NCI-H69 (cell line): ENCODE measurements around the gene JPT1.
"Not testable (repeated sequence)": the region's sequence is repeated elsewhere in the genome, so short reads cannot be mapped to it uniquely, and the experiment has no call there.

ENCODE experiments used
- DNase-seq: peaks from one replicate; lab custom pipeline; 2025; lab: John Stamatoyannopoulos, UW

The JPT1 gene, protein sequence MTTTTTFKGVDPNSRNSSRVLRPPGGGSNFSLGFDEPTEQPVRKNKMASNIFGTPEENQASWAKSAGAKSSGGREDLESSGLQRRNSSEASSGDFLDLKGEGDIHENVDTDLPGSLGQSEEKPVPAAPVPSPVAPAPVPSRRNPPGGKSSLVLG

GRCh38 chr17:75154195-75155106 is at the start of gene JPT1:
Gene JPT1 (minus strand): TSS chr17:75154512. CDS start chr17:75154397, 115 bp downstream.
- peak; percentile 100 for DNase-seq

GRCh38 chr17:75199886-75200618 is 45.7 kb upstream of the JPT1 start:
- no peak for DNase-seq

DNA sequence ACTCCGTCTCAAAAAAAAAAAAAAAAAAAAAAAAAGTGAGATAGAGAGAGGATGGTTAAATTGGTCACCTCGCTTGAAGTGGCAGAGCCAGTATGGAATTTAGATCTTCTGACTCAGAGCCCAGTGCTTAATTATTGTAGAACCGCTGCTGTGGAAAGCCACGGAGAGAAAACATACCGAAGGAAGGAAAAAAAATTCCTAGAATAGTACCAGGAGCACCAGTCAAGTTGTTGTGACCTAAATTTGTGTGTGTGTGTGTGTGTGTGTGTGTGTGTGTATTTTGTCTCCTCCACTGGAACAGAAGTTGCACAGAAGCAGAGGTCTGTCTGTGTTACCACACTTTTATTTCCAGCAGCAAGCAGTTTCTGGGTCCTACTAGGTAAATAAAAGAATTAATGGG is 40.6 kb upstream of the JPT1 start:
- DNase-seq = no peak

- DNase-seq = no peak
Measured at GRCh38 chr17:75191584-75191983, 37.3 kb upstream of the JPT1 start.

GRCh38 chr17:75188614-75189013 is 34.3 kb upstream of the JPT1 start:
- no peak for DNase-seq

DNA sequence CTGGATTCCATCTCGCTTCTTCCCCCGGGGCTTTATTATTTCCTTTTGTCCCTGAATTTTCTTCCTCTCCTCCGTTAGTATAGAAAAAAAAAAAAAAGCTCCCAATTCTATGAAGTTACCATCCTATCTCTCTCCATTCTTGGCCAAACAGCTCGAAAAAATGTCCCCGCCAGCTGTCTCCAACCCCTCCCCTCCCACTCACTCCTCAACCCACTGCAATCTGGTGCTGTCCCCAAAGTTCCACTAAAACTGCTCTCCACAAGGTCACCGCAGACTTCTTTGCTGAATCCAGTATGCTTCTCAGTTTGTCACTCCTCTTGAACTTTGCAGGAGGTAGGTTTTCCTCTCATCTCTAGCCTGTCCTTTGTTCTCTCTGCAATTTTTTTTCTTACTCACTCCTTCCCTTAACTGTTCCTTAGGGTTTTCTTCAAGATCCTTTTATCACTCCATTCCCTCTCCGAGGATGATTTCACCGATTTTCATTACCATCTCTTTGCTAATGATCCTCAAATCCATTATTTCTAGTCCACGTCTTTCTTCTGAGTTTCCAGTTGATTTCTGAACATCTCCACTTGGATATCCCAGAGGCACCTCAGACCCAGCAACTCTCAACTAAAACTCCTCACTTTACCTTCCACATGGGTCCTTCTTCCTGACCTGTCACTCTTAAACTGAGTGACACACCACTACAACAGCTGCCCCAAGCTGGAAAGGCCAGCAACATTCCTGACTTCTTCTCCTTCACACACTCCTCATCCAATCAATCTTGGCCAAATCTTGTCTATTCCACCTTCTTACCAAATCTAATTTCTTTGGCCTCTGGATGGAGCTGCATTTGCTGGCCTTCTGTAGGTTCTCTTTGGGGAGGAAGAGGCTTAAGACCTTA is 29.9 kb upstream of the JPT1 start:
- DNase-seq = no peak

DNA sequence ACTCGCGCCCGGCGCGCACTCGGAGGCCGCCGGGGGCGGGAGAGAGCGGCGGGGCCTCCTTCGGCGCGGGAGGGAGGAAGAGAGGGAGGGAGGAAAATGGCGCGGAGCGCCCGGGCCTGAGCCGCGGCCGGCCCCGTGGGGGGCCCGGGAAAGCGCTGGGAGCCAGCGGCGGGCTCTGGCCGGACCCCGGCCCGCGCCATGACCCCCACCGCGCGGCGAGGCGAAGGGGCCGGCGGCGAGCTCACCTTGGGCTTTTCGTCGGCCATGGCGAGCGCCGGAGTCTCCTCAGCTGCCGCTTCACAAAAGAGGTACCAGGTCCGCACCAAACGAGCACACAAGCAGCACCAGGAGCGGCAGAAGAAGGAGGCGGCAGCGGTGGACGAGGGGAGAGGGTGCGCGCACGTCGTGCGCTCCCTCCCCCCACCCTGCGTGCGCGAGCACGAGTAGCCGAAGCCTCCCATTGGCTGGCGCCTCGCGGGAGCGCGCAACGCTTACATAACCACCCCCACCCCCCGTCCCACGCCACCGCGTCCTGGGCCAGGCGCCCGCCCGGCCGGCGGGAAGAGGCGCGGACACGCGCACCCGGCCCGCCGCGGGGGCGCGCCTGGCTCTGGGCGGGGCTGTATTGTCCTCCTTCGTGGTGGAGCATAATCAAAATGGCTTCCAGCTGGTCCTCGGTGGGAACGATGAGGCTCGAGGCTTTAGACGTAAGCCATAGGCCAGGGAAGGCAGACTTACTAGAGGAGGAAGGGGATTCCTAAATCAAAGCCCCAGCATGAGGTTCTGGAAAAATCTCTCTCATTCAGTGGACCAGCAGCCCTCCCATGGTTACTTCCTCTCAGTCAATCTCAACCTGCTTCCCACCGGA is 28.5 kb upstream of the JPT1 start, which contains the start of gene SUMO2:
SUMO2 (minus strand) TSS at position 391 of the 868 bp plus-strand sequence; CDS start at position 266, 125 bp downstream.
- peak; percentile 99 for DNase-seq

DNA sequence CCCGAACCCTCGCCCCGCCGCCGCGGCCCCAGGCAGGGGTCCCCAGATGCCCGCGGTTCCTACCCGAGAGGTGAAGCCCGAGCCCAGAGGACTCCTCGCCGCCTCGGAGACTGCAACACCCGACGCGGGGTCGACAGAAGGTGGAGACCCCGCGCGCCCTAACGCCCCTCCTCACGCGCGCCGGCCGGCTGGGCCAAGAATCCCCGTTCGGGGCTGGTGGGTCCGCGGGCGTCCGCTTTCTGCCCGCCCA is 27.9 kb upstream of the JPT1 start:
- no peak for DNase-seq

DNA sequence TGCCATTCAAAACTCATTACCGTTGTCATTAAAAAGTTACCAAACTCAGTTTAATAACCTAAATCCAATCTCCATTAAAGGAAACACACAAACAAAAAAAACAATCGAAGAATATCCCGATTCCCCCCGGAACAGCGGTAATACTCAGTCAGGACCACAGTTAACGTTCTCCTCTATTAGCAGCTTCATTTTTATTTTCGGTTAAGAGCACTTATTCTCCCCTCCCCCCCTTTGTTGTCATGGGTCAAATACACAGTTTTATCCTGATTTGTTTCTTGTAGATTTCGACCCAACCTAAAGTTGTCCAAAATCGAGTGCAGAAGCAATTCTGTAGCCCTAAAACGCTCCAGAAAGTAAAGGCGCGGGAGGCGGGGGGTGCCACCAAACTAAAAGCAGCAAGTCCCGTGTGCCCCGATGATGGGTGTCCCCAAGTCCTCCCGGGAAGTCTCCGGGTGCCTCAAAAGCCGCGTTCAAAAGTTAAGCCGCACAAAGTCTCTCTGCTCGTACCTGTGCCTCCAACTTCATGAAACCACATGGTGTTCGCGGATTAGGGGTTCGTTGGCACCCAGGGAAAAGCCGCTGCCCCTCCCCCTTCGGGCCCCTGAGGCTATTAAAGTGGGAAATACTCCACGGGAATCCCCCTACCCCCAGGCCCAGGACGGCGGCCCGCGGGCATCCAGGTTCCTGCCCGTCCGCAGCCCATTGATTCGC is 27.5 kb upstream of the JPT1 start:
- peak; percentile 63 for DNase-seq

GRCh38 chr17:75181110-75181509 is 26.8 kb upstream of the JPT1 start:
- DNase-seq = no peak

DNA sequence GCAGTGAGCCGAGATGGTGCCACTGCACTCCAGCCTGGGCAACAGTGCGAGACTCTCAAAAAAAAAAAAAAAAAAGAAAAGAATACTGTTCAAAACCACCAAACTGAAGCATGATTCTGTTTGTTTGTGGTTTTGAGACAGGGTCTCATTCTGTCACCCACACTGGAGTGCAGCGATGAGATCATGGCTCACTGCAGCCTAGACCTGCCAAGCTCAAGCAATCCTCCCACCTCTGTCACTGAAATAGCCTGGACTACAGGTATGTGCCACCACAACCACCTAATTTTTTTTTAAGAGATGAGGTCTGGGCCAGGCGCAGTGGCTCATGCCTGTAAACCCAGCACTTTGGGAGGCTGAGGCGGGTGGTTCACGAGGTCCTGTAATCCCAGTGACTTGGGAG is 24.1 kb upstream of the JPT1 start:
- no peak for DNase-seq

GRCh38 chr17:75176625-75177024 is 22.3 kb upstream of the JPT1 start:
- DNase-seq = no peak

DNA sequence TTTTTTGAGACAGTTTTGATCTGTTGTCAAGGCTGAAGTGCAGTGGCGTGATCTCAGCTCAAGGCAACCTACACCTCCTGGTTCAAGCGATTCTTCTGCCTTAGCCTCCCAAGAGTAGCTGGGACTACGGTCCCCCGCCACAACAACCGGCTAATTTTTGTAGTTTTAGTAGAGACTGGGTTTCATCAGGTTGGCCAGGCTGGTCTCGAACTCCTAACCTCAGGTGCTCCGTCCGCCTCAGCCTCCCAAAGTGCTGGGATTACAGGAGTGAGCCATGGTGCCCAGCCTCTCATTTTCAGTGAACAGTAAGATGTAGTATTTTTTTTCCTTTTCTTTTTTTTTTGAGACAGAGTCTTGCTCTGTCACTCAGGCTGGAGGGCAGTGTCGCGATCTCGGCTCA is 20.7 kb upstream of the JPT1 start:
- DNase-seq = no peak

- DNase-seq = no peak
Measured at GRCh38 chr17:75173526-75173925, 19.2 kb upstream of the JPT1 start.

GRCh38 chr17:75168998-75169397 is 14.7 kb upstream of the JPT1 start:
- no peak for DNase-seq

DNA sequence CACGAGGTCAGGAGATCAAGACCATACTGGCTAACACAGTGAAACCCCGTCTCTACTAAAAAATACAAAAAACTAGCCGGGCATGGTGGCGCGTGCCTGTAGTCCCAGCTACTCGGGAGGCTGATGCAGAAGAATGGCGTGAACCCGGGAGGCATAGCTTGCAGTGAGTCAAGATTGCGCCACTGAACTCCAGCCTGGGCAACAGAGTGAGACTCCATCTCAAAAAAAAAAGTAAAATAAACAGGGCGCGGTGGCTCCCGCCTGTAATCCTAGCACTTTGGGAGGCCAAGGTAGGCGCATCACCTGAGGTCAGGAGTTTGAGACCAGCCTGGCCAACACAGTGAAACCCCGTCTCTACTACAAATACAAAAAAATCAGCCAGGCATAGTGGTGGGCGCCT is 10.3 kb upstream of the JPT1 start:
- not testable (repeated sequence) for DNase-seq

GRCh38 chr17:75163074-75163473 is 8.8 kb upstream of the JPT1 start:
- DNase-seq = no peak

DNA sequence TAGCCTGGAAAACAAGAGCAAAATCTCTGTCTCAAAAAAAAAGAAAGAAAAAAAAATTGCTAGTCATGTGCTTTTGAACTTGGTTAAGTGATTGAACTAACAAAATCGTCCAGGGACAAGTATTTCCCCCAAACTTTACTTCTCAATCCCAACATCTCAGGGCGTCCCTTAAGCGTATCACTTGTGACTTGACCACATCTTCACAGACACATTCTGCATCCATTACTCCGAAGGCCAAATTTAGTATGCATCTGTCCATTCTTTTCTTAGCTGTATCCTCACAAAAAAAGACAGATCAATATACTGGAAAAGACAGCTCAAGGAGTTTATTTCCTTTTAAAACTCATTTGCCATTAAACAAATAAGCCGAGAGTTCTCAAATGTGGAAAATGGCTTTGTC is 5.9 kb upstream of the JPT1 start:
- no peak for DNase-seq

DNA sequence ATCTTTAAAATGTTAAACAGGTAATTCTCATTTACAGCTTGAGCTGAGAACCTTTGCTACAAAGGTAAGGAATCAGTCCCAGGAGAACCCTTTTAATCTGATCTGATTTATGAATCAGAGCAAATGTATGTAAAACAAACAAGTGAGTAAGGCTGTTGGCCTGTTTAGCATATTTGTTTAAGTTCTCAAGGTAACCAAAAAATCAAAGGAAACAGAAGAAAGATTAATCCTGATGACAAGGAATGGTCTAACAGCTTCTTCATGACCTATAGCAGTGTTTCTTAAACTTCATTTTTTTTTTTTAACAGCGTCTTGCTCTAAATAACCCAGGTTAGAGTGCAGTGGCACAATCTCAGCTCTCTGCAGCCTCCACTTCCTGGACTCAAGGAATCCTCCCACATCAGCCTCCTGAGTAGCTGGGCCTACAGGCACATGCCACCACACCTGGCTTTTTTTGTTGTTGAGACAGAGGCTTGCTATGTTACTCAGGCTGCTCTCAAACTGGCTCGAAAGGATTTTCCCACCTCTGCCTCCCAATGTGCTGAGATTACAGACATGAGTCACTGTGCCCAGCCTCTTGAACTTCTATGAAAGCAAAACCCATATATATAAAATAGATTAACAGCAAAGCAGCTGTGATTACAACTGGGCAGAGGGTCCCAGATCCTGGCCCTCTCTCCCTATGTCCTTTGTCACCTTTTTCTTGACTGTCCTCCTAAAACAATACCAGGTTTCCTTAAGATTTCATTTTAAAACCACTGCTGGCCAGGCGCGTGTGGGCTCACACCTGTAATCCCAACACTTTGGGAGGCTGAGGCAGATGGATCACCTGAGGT is 5.1 kb upstream of the JPT1 start:
- DNase-seq = no peak
